Measurements from ENCODE around the gene MAG. TPM values are rescaled to one million over a fixed set of nuclear protein-coding genes. Genes with fewer than 3 reads are reported as not detected.

The MAG gene
- total RNA-seq, 1 donor from 2014 or later: not detected

DNA sequence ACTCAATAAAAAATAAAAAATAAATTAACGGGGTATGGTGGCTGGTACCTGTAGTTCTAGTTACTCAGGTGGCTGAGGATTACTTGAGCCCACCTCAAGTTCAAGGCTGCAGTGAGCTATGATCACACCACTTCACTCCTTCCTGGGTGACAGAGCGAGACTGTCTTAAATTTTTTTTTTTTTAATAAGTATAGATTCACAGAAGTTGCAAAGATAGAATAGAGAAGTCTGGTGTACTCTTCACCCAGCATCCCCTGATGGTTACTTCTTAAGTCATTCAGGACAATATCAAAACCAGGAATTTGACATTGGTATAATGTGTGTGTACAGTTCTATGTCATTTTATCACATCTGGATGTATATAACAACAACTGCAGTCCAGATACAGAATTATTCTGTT, 29.3 kb downstream of the MAG start:
- H3K4me3 ChIP-seq: no peak overlapping the region
- peaks cover 8% of the 10 kb centered on the region for H3K9me3 ChIP-seq (replicated peaks)
- H3K27me3 ChIP-seq (ENCODE audit: low read depth): peaks cover 19% of the 10 kb centered on the region
- intact Hi-C loops (cut with micrococcal nuclease): no loop called here
- H3K4me1 ChIP-seq: peaks cover 20% of the 10 kb centered on the region
- H3K36me3 ChIP-seq: no peaks in the 10 kb centered on the region
- DNase-seq: no peak
- H3K27ac ChIP-seq (replicated peaks): no peak overlapping the region
- TF ChIP-seq, protein P1, sequence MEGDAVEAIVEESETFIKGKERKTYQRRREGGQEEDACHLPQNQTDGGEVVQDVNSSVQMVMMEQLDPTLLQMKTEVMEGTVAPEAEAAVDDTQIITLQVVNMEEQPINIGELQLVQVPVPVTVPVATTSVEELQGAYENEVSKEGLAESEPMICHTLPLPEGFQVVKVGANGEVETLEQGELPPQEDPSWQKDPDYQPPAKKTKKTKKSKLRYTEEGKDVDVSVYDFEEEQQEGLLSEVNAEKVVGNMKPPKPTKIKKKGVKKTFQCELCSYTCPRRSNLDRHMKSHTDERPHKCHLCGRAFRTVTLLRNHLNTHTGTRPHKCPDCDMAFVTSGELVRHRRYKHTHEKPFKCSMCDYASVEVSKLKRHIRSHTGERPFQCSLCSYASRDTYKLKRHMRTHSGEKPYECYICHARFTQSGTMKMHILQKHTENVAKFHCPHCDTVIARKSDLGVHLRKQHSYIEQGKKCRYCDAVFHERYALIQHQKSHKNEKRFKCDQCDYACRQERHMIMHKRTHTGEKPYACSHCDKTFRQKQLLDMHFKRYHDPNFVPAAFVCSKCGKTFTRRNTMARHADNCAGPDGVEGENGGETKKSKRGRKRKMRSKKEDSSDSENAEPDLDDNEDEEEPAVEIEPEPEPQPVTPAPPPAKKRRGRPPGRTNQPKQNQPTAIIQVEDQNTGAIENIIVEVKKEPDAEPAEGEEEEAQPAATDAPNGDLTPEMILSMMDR (IDR thresholded peaks at IDR 0.05; ENCODE audit: borderline replicate concordance): no peak

GRCh38 chr19:35322014-35322413, 30.1 kb downstream of the MAG start:
- no peak for DNase-seq

GRCh38 chr19:35327642-35328041, 35.7 kb downstream of the MAG start:
- no peak overlapping the region for H3K4me3 ChIP-seq
- TF ChIP-seq, protein P1 (IDR thresholded peaks at IDR 0.05; ENCODE audit: borderline replicate concordance): no peak

More at GRCh38 chr19:35322014-35322413, 30.1 kb downstream of the MAG start:
- TF ChIP-seq, protein P1 (IDR thresholded peaks at IDR 0.05; ENCODE audit: borderline replicate concordance): no peak
- Histone ChIP-seq H3K27ac (replicated peaks) (no peak overlapping the region), H3K36me3 (no peaks in the 10 kb centered on the region), H3K4me3 (no peak overlapping the region), H3K27me3 (ENCODE audit: low read depth) (peaks cover 25% of the 10 kb centered on the region), H3K9me3 (replicated peaks) (peaks cover 8% of the 10 kb centered on the region), H3K4me1 (peaks cover 20% of the 10 kb centered on the region)
- intact Hi-C loops (cut with micrococcal nuclease): no loop called here

GRCh38 chr19:35328851-35329285, 36.9 kb downstream of the MAG start, which contains the start of gene CD22:
Gene CD22 (plus strand): TSS chr19:35329187. CDS start chr19:35332041, 2,854 bp downstream.
- Histone ChIP-seq H3K9me3 (replicated peaks) (no peaks in the 10 kb centered on the region), H3K4me1 (no peaks in the 10 kb centered on the region), H3K27me3 (ENCODE audit: low read depth) (peaks cover 75% of the 10 kb centered on the region), H3K27ac (replicated peaks) (no peak within 1 kb of the TSS), H3K36me3 (no peaks in the 10 kb centered on the region), H3K4me3 (no peak within 1 kb of the TSS)
- TF ChIP-seq, protein P1 (IDR thresholded peaks at IDR 0.05; ENCODE audit: borderline replicate concordance): no peak
- no peak for DNase-seq
- intact Hi-C loops (cut with micrococcal nuclease): no loop called here

More at GRCh38 chr19:35327642-35328041, 35.7 kb downstream of the MAG start:
- peaks cover 63% of the 10 kb centered on the region for H3K27me3 ChIP-seq (ENCODE audit: low read depth)
- H3K27ac ChIP-seq (replicated peaks): no peak overlapping the region
- no peaks in the 10 kb centered on the region for H3K4me1 ChIP-seq
- intact Hi-C loops (cut with micrococcal nuclease): no loop called here
- no peak for DNase-seq
- H3K36me3 ChIP-seq: no peaks in the 10 kb centered on the region
- no peaks in the 10 kb centered on the region for H3K9me3 ChIP-seq (replicated peaks)

GRCh38 chr19:35329323-35329722, 37.4 kb downstream of the MAG start:
- intact Hi-C loops (cut with micrococcal nuclease): no loop called here
- Histone ChIP-seq H3K27me3 (ENCODE audit: low read depth) (peaks cover 80% of the 10 kb centered on the region), H3K4me1 (no peaks in the 10 kb centered on the region), H3K4me3 (no peak overlapping the region), H3K27ac (replicated peaks) (no peak overlapping the region), H3K36me3 (no peaks in the 10 kb centered on the region), H3K9me3 (replicated peaks) (no peaks in the 10 kb centered on the region)
- no peak for DNase-seq
- TF ChIP-seq, protein P1 (IDR thresholded peaks at IDR 0.05; ENCODE audit: borderline replicate concordance): no peak

Data from left ventricle myocardium inferior (tissue), 1 donor.